Psoas muscle (tissue), 8 donors: Measurements from ENCODE around the gene MEIS2. TPM values are rescaled to one million over a fixed set of nuclear protein-coding genes. Genes with fewer than 3 reads are reported as not detected.

ENCODE experiments used
- ATAC-seq, 4 donors: fragments of 200-7000 bp; cut with Tn5 transposase; one replicate each; pipeline ENCODE4 v1.9.1; 2020; ENCODE audit warnings: moderate library complexity in 3 of 4, mild to moderate bottlenecking in 2 of 4
- DNase-seq, 2 donors: peaks; one replicate each; pipeline ENCODE4 v3.0.0-alpha.2; 2020
- H3K27ac ChIP-seq: fragments of 200-600 bp; one replicate; pipeline ENCODE4 v1.8.0; 2022
- H3K27me3 ChIP-seq, 3 donors: fragments of 200-600 bp in 1 of 3; one replicate each; pipeline versions ENCODE4 v1.6.1 to v1.8.0; 2013 to 2022; ENCODE audit warnings: low read length in 2 of 3, mild to moderate bottlenecking in 2 of 3, moderate library complexity in 1 of 3; ENCODE audit not compliant: insufficient read depth in 3 of 3
- H3K36me3 ChIP-seq, 2 donors: fragments of 200-600 bp in 1 of 2; one replicate each; pipeline versions ENCODE4 v1.6.1 to v1.8.0; 2013 to 2022; ENCODE audit warnings: low read depth in 1 of 2, mild to moderate bottlenecking in 1 of 2, moderate library complexity in 1 of 2; ENCODE audit not compliant: insufficient read depth in 1 of 2
- H3K4me1 ChIP-seq: fragments of 200-600 bp; one replicate; pipeline ENCODE4 v1.8.0; 2022
- H3K4me3 ChIP-seq: fragments of 200-600 bp; one replicate; pipeline ENCODE4 v1.8.0; 2022; ENCODE audit warnings: mild to moderate bottlenecking
- H3K9me3 ChIP-seq: fragments of 200-600 bp; one replicate; pipeline ENCODE4 v1.8.0; 2022
- CTCF ChIP-seq: fragments of 200-600 bp; IDR thresholded peaks from one replicate; pipeline ENCODE4 v1.8.0; 2022; ENCODE audit warnings: antibody characterized with exemption
- WGBS, 3 donors: extraction: QIAGEN DNeasy Blood & Tissue Kit; methylation state at CpG; one replicate each; pipeline versions ENCODE4 v1.1.6 to v1.1.7; 2013; 5-methylcytosine and 5-hydroxymethylcytosine counted together
- intact Hi-C, 2 donors: fragments of 100-400 bp; cut with DNase I; formaldehyde crosslinking; loops; one replicate each; pipeline versions ENCODE4 v1.11.0 to v1.14.2; 2022
- polyA plus RNA-seq, 3 donors: library from polyadenylated mRNA; stranded (reverse); fragments of 200-250 nt; gene quantifications; one replicate each; pipeline ENCODE4 v1.2.3, GENCODE V29; 2013
- total RNA-seq, 4 donors: library from RNA; stranded (reverse); fragmentation: NEBNext Ultra II Directional in 2 of 4; extraction: Animal tissue kit (Norgen Biotek cat#: 25700) in 2 of 4; gene quantifications; one replicate each; pipeline versions ENCODE4 v1.2.1 to v1.2.4, GENCODE V29; 2021 to 2023
- donor health status: healthy with polysubstance abuse.
- donor health status: DM: no; HTN: no; CAD: no; lungs with moderate emphysema.
- donor health status: Bipolar disorder and iron deficiency.
- donor health status: healthy.
- donor health status: DM: yes; HTN: yes; CAD: no.
- donor health status: DM: no; HTN: no; CAD: no.
- donor health status: DM: no; HTN: no; CAD: no.
- donor health status: DM: yes; HTN: yes; CAD: no.

The MEIS2 gene
- total and polyA plus RNA-seq, 7 donors: 0.42 to 24.3 (median 1.9) TPM

- no peak overlapping the region for H3K27ac ChIP-seq
- H3K4me1 ChIP-seq: no peaks in the 10 kb centered on the region
- no peaks in the 10 kb centered on the region for H3K36me3 ChIP-seq
- H3K9me3 ChIP-seq: no peaks in the 10 kb centered on the region
- ATAC-seq: no peak
- no peak for TF ChIP-seq CTCF
- peaks cover 0 to 3% (median 0%) of the 10 kb centered on the region in 3 donors for H3K27me3 ChIP-seq
- no peak overlapping the region for H3K4me3 ChIP-seq
- intact Hi-C loops: no loop called here
- DNase-seq: no peak
Observed at GRCh38 chr15:37142371-37142770, 42.0 kb upstream of the MEIS2 start.

- ATAC-seq (no peak), DNase-seq (no peak)
- WGBS, 3 donors: 75 to 77% (median 75%) methylated on average over 3 of the region's 3 CpGs
- H3K27ac ChIP-seq: no peak overlapping the region
- H3K4me1 ChIP-seq: no peaks in the 10 kb centered on the region
- H3K9me3 ChIP-seq: no peaks in the 10 kb centered on the region
- TF ChIP-seq CTCF: no peak
- H3K4me3 ChIP-seq: no peak overlapping the region
- intact Hi-C loops: no loop called here
- no peaks in the 10 kb centered on the region for H3K27me3 ChIP-seq
- H3K36me3 ChIP-seq: no peaks in the 10 kb centered on the region
Observed at GRCh38 chr15:37140531-37141058, 40.2 kb upstream of the MEIS2 start.

- Histone ChIP-seq H3K4me1 (no peaks in the 10 kb centered on the region), H3K27ac (no peak overlapping the region), H3K4me3 (no peak overlapping the region), H3K9me3 (no peaks in the 10 kb centered on the region), H3K27me3 (no peaks in the 10 kb centered on the region), H3K36me3 (no peaks in the 10 kb centered on the region)
- DNase-seq (no peak), ATAC-seq (no peak)
- intact Hi-C loops: loop anchor here in 1 of 2 donors (10.0 kb wide), 1 partner anchor 1624 kb away; no protein-coding TSS in a partner anchor
- 65 to 70% (median 69%) methylated on average over 5 of the region's 5 CpGs for WGBS, 3 donors
- no peak for TF ChIP-seq CTCF
Observed at GRCh38 chr15:37138591-37139215, 38.4 kb upstream of the MEIS2 start.

- intact Hi-C loops: loop anchor here in 1 of 2 donors (10.0 kb wide), 1 partner anchor 1622 kb away; no protein-coding TSS in a partner anchor
- no peak for TF ChIP-seq CTCF
Observed at GRCh38 chr15:37137221-37137620, 36.9 kb upstream of the MEIS2 start.

More at GRCh38 chr15:37137221-37137620, 36.9 kb upstream of the MEIS2 start:
- Histone ChIP-seq H3K27me3 (no peaks in the 10 kb centered on the region), H3K9me3 (no peaks in the 10 kb centered on the region), H3K36me3 (no peaks in the 10 kb centered on the region), H3K27ac (no peak overlapping the region), H3K4me1 (no peaks in the 10 kb centered on the region), H3K4me3 (no peak overlapping the region)
- no peak for ATAC-seq
- 62 to 76% (median 75%) methylated on average over 2 of the region's 2 CpGs for WGBS, 3 donors
- no peak for DNase-seq
